Epidermal melanocyte (primary cell): ENCODE measurements around the gene ABCA4.

Experiments used
- DNase-seq: peaks from one replicate; pipeline ENCODE4 v3.0.0; 2011; ENCODE audit warnings: low spot score; ENCODE audit not compliant: insufficient read length

The ABCA4 gene

GRCh38 chr1:94104776-94105580, 16.0 kb downstream of the ABCA4 start:
- DNase-seq: no peak

- DNase-seq: no peak
Observed at GRCh38 chr1:94104127-94104684, 16.7 kb downstream of the ABCA4 start.

- DNase-seq: no peak
Observed at GRCh38 chr1:94103608-94104007, 17.3 kb downstream of the ABCA4 start.

- no peak for DNase-seq
Observed at GRCh38 chr1:94101613-94102525, 19.1 kb downstream of the ABCA4 start.

- DNase-seq: no peak
Observed at GRCh38 chr1:94100785-94101612, 19.9 kb downstream of the ABCA4 start.

- no peak for DNase-seq
Observed at GRCh38 chr1:94100129-94100784, 20.7 kb downstream of the ABCA4 start.

GRCh38 chr1:94099303-94099702, 21.6 kb downstream of the ABCA4 start:
- no peak for DNase-seq

GRCh38 chr1:94098585-94099111, 22.3 kb downstream of the ABCA4 start:
- no peak for DNase-seq

GRCh38 chr1:94096797-94097549, 24.0 kb downstream of the ABCA4 start:
- no peak for DNase-seq

GRCh38 chr1:94095744-94096469, 25.0 kb downstream of the ABCA4 start:
- no peak for DNase-seq

GRCh38 chr1:94095112-94095637, 25.8 kb downstream of the ABCA4 start:
- no peak for DNase-seq

- DNase-seq: no peak
Observed at GRCh38 chr1:94094469-94095111, 26.4 kb downstream of the ABCA4 start.

- no peak for DNase-seq
Observed at GRCh38 chr1:94093996-94094395, 27.0 kb downstream of the ABCA4 start.

- no peak for DNase-seq
Observed at GRCh38 chr1:94093396-94093795, 27.6 kb downstream of the ABCA4 start.

GRCh38 chr1:94092210-94092613, 28.7 kb downstream of the ABCA4 start:
- DNase-seq: no peak

- DNase-seq: no peak
Observed at GRCh38 chr1:94090761-94091160, 30.2 kb downstream of the ABCA4 start.

GRCh38 chr1:94087193-94087592, 33.8 kb downstream of the ABCA4 start:
- DNase-seq: no peak

GRCh38 chr1:94084547-94084946, 36.4 kb downstream of the ABCA4 start:
- DNase-seq: no peak
